Endothelial cell of umbilical vein (primary cell): Measurements from ENCODE around the gene LYSMD4. TPM values are rescaled to one million over a fixed set of nuclear protein-coding genes. Genes with fewer than 3 reads are reported as not detected.
A peak's percentile ranks its signal among the peaks of the same experiment; 100 is the strongest.

Experiments used
- BruUV-seq: library from RNA; stranded (reverse); fragments of 400-500 nt; replicated peaks from 2 replicates; lab custom pipeline; 2021; lab: Mats Ljungman, UMichigan
- CTCF ChIA-PET: fragments of 300-600, 350-600 bp; sonication (Branson Sonifier 250); formaldehyde crosslinking; loops from one replicate; lab custom pipeline; 2021; ENCODE audit warnings: antibody characterized with exemption, inconsistent platforms; lab: Charles Lee
- POLR2A ChIA-PET: fragments of 300-600, 350-600 bp; sonication (Branson Sonifier 250); formaldehyde crosslinking; loops from one replicate; lab custom pipeline; 2021; ENCODE audit warnings: antibody characterized with exemption, inconsistent platforms; lab: Charles Lee
- DNase-seq: peaks from one replicate; pipeline ENCODE4 v3.0.0-alpha.2; 2011; ENCODE audit warnings: low read depth, low spot score
- FAIRE-seq: peaks from 2 replicates; lab custom pipeline; 2011; peaks lifted over from hg19 to GRCh38; lab: Jason Lieb, UNC
- H2AFZ ChIP-seq: 2 replicates; pipeline ENCODE4 v1.6.0; 2012; ENCODE audit warnings: low read depth, low read length, control low read depth, inconsistent platforms
- H3K27ac ChIP-seq: 2 replicates; pipeline ENCODE4 v1.5.1; 2011; ENCODE audit warnings: low read depth, mild to moderate bottlenecking, control low read depth, low read length, moderate library complexity; ENCODE audit not compliant: insufficient read depth
- H3K27me3 ChIP-seq, 2 experiments: 2 replicates each; pipeline versions ENCODE4 v1.6.0 to v1.6.1; 2011; ENCODE audit warnings: low read length in 2 of 2, mixed read lengths in 1 of 2; ENCODE audit not compliant: control insufficient read depth in 2 of 2, insufficient read depth in 2 of 2
- H3K36me3 ChIP-seq, 2 experiments: 2 replicates in 1 of 2; 3 replicates in 1 of 2; pipeline ENCODE4 v1.5.1; 2011; ENCODE audit warnings: low read length in 2 of 2, mild to moderate bottlenecking in 1 of 2, moderate library complexity in 1 of 2; ENCODE audit not compliant: control insufficient read depth in 2 of 2, insufficient read depth in 2 of 2; ENCODE audit errors: extremely low read depth in 1 of 2
- H3K4me1 ChIP-seq: 3 replicates; pipeline ENCODE4 v1.5.1; 2011; ENCODE audit warnings: mild to moderate bottlenecking, low read length; ENCODE audit not compliant: control insufficient read depth, insufficient read depth; ENCODE audit errors: extremely low read depth
- H3K4me2 ChIP-seq: 2 replicates; pipeline ENCODE4 v1.6.1; 2011; ENCODE audit warnings: low read length, control low read depth, mixed read lengths; ENCODE audit not compliant: insufficient read depth
- H3K4me3 ChIP-seq, 3 experiments: fragments of 200-600 bp in 1 of 3; sonication (generic), shearing (Covaris generic) in 1 of 3; replicated peaks in 1 of 3; 2 replicates each; pipeline ENCODE4 v1.5.1; 2011 to 2016; ENCODE audit warnings: control low read depth in 3 of 3, low read length in 3 of 3, mild to moderate bottlenecking in 2 of 3, inconsistent platforms in 1 of 3, low read depth in 1 of 3, moderate library complexity in 1 of 3; ENCODE audit not compliant: insufficient read depth in 1 of 3
- H3K79me2 ChIP-seq: 2 replicates; pipeline ENCODE4 v1.6.0; 2012; ENCODE audit warnings: low read length, inconsistent platforms; ENCODE audit not compliant: control insufficient read depth, insufficient read depth
- H3K9ac ChIP-seq: replicated peaks from 2 replicates; pipeline ENCODE3; 2011; ENCODE audit warnings: low read length, control low read depth; ENCODE audit not compliant: insufficient read depth; ENCODE audit errors: extremely low read depth
- H3K9me1 ChIP-seq: replicated peaks from 3 replicates; pipeline ENCODE4 v1.6.0; 2011; ENCODE audit warnings: mild to moderate bottlenecking, low read length; ENCODE audit not compliant: control insufficient read depth, insufficient read depth; ENCODE audit errors: extremely low read depth
- H3K9me3 ChIP-seq: replicated peaks from 2 replicates; pipeline ENCODE4 v1.5.1; 2012; ENCODE audit warnings: low read length, inconsistent platforms; ENCODE audit not compliant: control insufficient read depth, insufficient read depth
- H4K20me1 ChIP-seq: replicated peaks from 2 replicates; pipeline ENCODE3; 2011; ENCODE audit warnings: mild to moderate bottlenecking, low read length; ENCODE audit not compliant: control insufficient read depth, insufficient read depth; ENCODE audit errors: extremely low read depth
- EZH2 ChIP-seq: IDR thresholded peaks from 2 replicates; pipeline ENCODE4 v1.6.1; 2012; ENCODE audit warnings: borderline replicate concordance, low read depth, mild to moderate bottlenecking, moderate library complexity, low read length, inconsistent platforms; ENCODE audit not compliant: severe bottlenecking
- FOS ChIP-seq: IDR thresholded peaks from 2 replicates; pipeline ENCODE4 v1.6.1; 2011; ENCODE audit warnings: mild to moderate bottlenecking, low read length, moderate library complexity, borderline replicate concordance; ENCODE audit not compliant: insufficient read depth
- GATA2 ChIP-seq: IDR thresholded peaks from 2 replicates; pipeline ENCODE4 v1.7.0; 2011; ENCODE audit warnings: low read depth, mild to moderate bottlenecking, moderate library complexity, mixed read lengths, low read length; ENCODE audit not compliant: insufficient read length, insufficient read depth
- JUN ChIP-seq: IDR thresholded peaks from 2 replicates; pipeline ENCODE4 v1.6.1; 2011; ENCODE audit warnings: borderline replicate concordance, low read depth; ENCODE audit not compliant: insufficient read length, insufficient read depth
- POLR2AphosphoS5 ChIP-seq: IDR thresholded peaks from 2 replicates; pipeline ENCODE4 v1.6.1; 2012; ENCODE audit warnings: low read depth, mild to moderate bottlenecking, control low read depth, low read length, moderate library complexity; ENCODE audit not compliant: insufficient read depth
- dilution Hi-C: fragments of 300-500 bp; cut with MboI; formaldehyde crosslinking; loops from one replicate; pipeline ENCODE4 v1.15.0; 2019; ENCODE audit warnings: low sequenced_read_pairs; ENCODE audit not compliant: extremely low pct_ligation_motif_present
- intact Hi-C: fragments of 100-400 bp; cut with micrococcal nuclease; formaldehyde crosslinking; loops from one replicate; pipeline ENCODE4 v1.10.0; 2022
- polyA plus RNA-seq, 4 experiments: library from polyadenylated mRNA; depleted of rRNA in 3 of 4; stranded (reverse) in 3 of 4; unstranded in 1 of 4; fragments of >200 nt; gene quantifications; 2 replicates each; pipeline versions ENCODE4 v1.2.1 to v1.2.3, GENCODE V29; 2011 to 2012; ENCODE audit warnings: missing spikeins in 1 of 4
- total RNA-seq: library from RNA; stranded (reverse); gene quantifications from 2 replicates; pipeline ENCODE4 v1.2.3, GENCODE V29; 2021
- TF ChIP-seq, protein P1 (sequence below): IDR thresholded peaks from 2 replicates; pipeline ENCODE4 v1.6.1; 2011; ENCODE audit not compliant: insufficient read depth, insufficient read length

LYSMD4 gene
- total and polyA plus RNA-seq, 2 donors (not counting 3 experiments of a cell fraction or from before 2014, with no cell fraction given) = 7.0 to 7.1 TPM

DNA sequence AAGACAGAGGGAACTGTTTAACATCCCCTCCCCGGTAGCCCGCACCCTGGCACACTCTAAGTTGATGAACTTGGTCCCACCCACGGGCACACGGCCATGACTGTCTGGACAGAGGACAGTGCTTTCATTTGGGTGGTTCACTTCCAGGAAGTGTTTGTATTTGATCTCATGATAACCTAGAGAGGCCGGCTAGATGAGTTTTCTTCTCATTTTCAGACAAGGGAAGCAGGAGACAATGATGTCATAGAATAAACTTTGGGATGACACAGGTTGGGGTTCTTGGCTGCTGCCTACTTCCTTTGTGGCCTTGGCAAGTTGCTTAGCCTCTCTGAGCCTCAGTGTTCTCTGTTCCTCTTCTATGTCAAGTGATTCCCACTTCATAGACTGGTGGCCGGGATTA is 16.1 kb upstream of the LYSMD4 start:
- no peak overlapping the region for H3K27ac ChIP-seq
- no peaks in the 10 kb centered on the region for H3K27me3 ChIP-seq
- H2AFZ ChIP-seq = peak overlapping the region; percentile 53
- H3K4me3 ChIP-seq = no peak overlapping the region
- no peaks in the 10 kb centered on the region for H3K9me3 ChIP-seq
- dilution Hi-C loops (no loop called here), intact Hi-C loops (no loop called here)
- ChIA-PET POLR2A (no interaction called here), CTCF (no interaction called here)
- no peak for DNase-seq
- no peaks in the 10 kb centered on the region for H3K79me2 ChIP-seq
- H3K9me1 ChIP-seq = no peaks in the 10 kb centered on the region
- peak; percentile 82 for TF ChIP-seq GATA2
- TF ChIP-seq, protein P1, sequence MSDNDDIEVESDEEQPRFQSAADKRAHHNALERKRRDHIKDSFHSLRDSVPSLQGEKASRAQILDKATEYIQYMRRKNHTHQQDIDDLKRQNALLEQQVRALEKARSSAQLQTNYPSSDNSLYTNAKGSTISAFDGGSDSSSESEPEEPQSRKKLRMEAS = no peak
- peaks cover 9% of the 10 kb centered on the region for H3K4me1 ChIP-seq
- no peaks in the 10 kb centered on the region for H4K20me1 ChIP-seq
- FAIRE-seq = peak; percentile 72
- H3K9ac ChIP-seq = no peak overlapping the region
- no TSS peak for BruUV-seq
- H3K36me3 ChIP-seq = no peaks in the 10 kb centered on the region
- H3K4me2 ChIP-seq = no peak overlapping the region

DNA sequence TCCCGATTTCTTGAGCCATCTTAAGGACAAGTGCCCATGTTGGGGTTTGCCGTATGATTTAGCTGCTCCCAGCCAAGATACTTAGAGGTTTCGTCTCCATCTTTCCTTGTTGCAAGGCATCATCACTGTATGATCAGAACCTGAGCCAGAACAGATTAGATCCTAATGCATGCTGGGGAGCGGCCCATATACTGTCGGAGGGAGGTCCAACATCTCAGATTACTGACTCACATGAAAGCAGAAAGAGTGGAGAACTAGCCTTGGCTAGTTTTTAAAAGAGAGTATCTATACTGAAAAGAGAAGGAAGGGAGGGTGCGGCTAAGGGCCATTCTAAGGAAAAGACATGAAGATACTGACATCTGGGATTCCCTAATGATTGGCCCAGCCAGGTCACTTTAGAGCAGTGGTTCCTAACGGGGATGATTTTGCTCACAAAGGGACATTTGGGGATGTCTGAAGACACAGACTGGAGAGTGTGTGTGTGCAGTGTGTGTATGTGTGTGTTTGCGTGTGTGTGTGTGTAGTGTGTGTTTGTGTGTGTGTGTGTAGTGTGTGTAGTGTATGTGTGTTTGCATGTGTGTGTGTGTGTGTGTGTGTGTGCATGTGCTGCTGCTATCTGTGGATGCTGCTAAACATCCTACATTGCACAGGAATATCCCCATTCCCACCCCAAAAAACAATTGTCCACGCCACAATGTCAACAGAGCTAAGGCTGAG is 12.3 kb upstream of the LYSMD4 start:
- Histone ChIP-seq H3K27me3 (no peaks in the 10 kb centered on the region), H3K36me3 (no peaks in the 10 kb centered on the region), H2AFZ (no peak overlapping the region), H3K9ac (no peak overlapping the region), H3K9me1 (no peaks in the 10 kb centered on the region), H3K4me3 (no peak overlapping the region), H3K9me3 (no peaks in the 10 kb centered on the region), H4K20me1 (no peaks in the 10 kb centered on the region), H3K79me2 (no peaks in the 10 kb centered on the region), H3K27ac (no peak overlapping the region), H3K4me2 (no peak overlapping the region), H3K4me1 (peaks cover 9% of the 10 kb centered on the region)
- ChIA-PET CTCF (interaction anchor here (1.5 kb wide), 1 partner anchor 10 kb away, joined by 8 read pairs; no protein-coding TSS in a partner anchor), POLR2A (no interaction called here)
- DNase-seq (no peak), FAIRE-seq (no peak)
- no TSS peak for BruUV-seq
- dilution Hi-C loops = no loop called here
- no peak for TF ChIP-seq POLR2AphosphoS5
- TF ChIP-seq EZH2 = no peak
- no peak for TF ChIP-seq FOS
- TF ChIP-seq JUN = no peak
- TF ChIP-seq, protein P1 = no peak
- intact Hi-C loops = no loop called here
